GM12873 (cell line): ENCODE measurements around the gene HOXA6.

Experiments
- TF ChIP-seq, protein P1 (sequence below): IDR thresholded peaks from 2 replicates; pipeline ENCODE4 v1.5.1; 2012; ENCODE audit warnings: low read depth, mild to moderate bottlenecking, moderate library complexity, low read length, control low read depth; ENCODE audit not compliant: insufficient read depth; ENCODE audit errors: missing control alignments

The HOXA6 gene

DNA sequence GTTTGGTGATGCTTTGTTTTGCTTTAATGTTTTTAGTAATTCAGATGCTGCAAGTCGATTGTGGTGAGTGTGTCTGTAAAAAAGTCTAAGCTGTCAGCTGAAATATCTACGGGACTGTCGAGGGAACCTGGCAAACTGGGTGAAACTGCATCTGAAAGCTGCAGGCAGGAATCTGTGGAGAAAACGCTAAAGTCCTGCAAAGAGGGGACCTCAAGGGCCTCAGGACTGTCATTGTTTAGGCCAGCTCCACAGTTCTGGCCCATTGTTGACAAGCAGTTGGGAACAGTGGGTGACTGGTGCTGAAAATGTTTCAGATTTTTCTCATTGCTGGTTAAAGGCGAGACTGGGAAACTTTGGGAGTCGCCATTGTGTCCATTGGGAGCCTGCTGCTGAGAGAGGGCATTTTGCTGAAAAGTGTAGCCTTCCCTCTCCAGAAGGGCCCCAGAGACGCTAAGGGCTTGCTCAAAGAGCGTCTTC, 46.8 kb downstream of the HOXA6 start:
- TF ChIP-seq, protein P1, sequence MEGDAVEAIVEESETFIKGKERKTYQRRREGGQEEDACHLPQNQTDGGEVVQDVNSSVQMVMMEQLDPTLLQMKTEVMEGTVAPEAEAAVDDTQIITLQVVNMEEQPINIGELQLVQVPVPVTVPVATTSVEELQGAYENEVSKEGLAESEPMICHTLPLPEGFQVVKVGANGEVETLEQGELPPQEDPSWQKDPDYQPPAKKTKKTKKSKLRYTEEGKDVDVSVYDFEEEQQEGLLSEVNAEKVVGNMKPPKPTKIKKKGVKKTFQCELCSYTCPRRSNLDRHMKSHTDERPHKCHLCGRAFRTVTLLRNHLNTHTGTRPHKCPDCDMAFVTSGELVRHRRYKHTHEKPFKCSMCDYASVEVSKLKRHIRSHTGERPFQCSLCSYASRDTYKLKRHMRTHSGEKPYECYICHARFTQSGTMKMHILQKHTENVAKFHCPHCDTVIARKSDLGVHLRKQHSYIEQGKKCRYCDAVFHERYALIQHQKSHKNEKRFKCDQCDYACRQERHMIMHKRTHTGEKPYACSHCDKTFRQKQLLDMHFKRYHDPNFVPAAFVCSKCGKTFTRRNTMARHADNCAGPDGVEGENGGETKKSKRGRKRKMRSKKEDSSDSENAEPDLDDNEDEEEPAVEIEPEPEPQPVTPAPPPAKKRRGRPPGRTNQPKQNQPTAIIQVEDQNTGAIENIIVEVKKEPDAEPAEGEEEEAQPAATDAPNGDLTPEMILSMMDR, result no peak

DNA sequence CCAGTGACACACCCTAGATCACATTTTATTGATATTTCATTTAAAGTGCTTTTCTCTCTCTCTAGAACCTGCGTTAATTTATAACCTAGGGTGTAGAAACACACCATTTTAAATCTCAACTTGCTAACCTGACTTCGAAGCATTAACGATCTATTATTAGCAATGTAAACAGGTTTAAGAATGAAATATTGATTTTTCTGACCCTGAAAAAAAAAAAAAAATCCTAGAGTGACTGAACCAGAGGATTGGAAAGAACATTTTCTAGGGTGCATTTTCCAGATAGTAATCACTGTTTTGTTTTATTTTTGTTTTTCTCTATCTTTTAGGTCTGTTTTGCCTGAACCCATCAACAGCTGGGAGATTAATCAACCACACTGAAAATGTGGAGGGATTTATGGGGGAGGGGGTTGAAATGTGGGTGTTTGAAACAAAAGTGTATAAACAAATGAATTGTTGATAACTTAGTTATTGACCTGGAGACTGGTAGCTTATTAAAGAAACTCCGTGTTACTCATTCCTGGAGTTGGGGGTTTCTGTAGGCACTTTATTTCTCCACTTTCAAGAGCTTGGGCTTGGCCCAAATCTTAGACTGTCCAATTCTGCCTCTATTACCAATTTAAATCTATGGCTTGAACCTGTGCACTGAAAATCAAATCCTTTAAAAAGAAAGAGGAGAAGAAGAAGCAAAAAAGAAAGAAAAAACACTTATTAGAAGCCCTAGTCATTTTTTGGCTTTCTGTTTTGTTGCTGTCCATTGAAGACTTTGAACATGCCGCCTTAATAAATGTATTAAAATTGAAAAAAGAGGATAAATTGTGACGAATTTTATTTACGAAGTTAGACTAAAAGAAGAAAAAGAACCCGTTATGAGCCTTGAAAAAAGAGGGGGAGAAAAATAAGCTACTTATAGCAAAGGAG, 47.9 kb downstream of the HOXA6 start:
- TF ChIP-seq, protein P1, result no peak

DNA sequence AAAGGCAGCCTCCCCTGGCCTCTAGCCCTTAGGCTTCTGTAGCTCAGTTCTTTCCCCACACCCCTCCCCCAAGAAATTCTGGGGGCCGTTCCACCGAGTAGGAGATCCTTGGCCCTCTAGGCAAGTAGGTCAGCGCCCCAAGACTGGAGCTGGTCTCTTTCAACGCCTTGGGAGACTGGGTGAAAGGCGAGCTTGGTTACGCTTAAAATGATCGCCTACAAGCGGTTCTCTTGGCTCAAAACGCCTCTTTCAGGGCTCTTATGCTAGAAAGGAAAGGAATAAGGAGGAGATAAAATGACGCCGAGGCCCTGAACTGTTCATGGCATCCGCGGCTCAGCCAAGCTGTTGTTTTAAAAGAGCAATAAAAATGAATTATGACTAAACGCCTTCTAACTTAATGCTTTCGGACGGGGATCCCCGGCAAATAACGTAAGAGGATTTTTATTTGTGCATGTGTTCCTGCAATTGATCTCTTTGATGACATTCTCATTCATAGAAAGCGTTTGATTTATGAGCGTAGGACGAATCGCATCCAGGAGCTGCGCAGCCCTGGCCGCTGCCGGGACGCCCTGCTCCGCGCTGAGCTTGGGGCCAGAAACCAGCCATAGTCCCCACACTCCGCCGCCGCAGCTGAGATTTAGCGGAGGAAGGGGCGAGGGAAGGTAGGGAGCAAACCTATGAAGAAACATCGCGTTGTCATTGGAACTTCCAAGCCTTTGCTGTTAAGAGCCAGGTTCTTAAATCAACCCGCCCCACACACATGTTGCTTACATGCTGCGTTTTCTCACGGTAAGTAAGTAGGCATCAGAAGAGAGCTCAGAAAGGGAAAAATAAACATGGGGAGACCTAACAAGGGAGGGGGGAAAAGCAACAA, 48.8 kb downstream of the HOXA6 start:
- TF ChIP-seq, protein P1, result no peak

DNA sequence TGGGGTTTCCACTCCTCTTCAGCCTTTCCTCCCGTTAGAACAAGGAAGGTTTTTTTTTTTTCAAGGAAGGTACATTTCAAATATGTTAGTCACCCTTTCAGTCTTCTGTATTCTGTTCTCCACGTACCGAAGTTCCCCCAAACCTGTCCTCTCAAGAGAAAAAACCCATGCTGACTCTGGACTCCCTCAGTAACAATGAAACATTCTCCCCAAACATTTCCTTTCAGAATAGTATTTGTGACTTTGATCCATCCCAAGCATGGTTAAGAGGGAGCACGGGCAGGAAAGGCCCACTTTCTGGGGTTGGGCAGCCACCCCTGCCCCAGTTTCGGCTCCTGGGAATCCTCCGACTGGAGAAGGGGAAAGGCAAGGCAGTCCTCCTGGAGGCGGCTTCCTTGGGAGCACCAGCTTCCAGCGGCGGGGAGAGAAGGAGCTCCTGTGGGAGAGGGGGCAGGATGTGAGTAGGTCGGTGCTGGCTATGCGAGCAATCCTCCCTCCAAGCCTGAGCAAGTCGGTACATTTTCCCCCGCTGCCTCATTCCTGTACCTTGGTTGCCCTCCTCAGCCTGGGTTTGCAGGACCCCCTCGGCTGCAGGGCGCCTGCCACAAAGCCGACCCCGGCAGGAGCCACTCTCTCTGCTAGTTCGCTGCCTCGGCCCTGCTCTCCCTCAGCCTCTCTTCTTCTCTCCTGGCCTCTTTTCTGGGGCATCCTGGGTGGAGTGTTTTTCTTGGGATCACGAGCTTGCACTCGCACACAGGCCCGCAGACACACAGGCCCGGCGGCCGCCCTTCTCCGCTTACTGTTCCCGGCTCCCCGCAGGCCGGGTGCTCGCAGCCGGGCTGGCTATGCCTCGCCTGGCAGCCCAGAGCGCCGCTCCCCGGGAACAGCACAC, 49.6 kb downstream of the HOXA6 start:
- TF ChIP-seq, protein P1, result no peak

DNA sequence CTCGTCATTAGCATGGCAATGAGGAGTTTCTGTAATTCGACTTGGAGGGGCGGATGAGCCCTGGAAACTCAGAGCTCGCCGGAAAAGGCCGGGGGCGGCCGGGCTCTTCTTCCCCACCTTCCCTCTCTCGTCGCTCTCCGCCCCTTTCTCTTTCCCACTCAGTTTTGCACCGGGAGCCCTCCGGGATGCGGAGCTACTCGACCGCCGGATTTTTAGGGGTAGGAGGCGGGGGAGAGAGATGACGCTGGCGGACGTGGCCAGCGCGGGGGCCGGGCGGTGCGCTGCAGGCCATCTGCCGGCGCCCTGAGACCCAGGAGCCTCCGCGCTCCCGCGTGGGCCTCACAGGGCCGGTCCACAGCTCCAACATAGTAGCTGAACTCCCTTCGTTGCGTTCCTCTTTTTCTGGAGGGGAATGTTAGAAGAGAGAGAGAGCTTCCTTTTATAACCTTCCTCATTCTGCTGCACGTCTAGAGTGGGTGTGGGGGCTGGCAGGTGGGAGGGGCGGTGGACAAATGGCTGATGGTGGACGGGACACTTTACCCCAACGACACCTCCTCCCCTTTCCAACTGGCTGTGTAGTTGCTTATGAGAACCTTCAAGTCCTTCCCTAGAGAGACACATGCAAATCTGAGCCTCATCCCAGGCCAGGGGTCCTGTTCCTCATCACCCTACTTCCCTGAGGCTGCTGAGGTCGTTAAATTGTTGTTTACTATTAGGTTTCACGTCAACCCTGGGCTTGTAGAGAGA, 50.6 kb downstream of the HOXA6 start:
- TF ChIP-seq, protein P1, result no peak

DNA sequence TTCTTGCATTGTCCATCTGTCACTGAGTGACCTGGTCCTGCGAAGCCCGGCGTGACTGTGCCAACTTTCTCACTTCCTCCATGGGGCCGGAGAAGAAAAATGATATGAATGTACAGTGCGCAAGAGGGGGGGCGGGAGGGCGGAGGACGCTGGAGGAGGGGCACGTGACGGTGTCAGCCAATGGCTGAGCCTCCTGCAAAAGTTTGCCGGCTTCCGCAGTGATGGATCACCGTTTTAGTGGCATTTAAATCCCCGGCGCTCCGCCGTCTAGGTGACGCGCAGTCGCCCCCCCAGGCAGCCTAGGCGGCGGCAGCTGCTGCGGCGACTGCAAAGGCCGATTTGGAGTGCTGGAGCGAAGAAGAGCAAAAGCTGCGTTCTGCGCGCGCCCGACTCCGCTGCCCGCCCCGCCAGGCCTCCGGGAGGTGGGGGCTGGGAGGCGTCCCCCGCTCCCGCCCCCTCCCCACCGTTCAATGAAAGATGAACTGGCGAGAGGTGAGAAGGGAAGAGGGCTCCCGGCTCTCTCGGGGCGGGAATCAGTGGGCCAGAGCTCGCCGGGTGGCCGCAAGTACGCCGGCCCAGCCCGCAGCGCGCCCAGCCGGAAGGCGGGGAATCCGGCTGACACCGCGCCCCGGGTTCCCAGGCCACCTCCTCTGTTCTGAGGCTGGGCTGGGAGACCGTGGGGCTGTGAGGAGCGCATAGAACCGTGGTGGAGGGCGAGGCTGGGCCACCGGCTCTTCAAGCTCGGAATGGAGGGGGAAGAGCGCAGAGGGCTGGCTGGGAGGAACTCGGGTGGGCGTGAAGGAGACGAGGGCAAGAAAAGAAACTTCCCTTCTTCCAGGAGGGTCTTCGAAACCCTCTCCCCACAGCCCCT, 51.4 kb downstream of the HOXA6 start, which contains the start of gene HOXA1:
Gene HOXA1 (minus strand): TSS at position 104 of the 871 bp plus-strand sequence. CDS start 88 bp downstream, at position 16.
- TF ChIP-seq, protein P1, result no peak
